Measurements from ENCODE around the gene KIRREL3.
"Not testable (repeated sequence)": the region's sequence is repeated elsewhere in the genome, so short reads cannot be mapped to it uniquely, and the experiment has no call there.

KIRREL3 gene

GRCh38 chr11:126996036-126996804 is 4.3 kb downstream of the KIRREL3 start:
- no peak for DNase-seq

GRCh38 chr11:126993599-126993998 is 7.0 kb downstream of the KIRREL3 start:
- DNase-seq = no peak

- no peak for DNase-seq
These were observed 7.8 kb downstream of the KIRREL3 start for GRCh38 chr11:126992804-126993111.

- DNase-seq = no peak
These were observed 8.3 kb downstream of the KIRREL3 start for GRCh38 chr11:126992065-126992803.

GRCh38 chr11:126991596-126991995 is 9.0 kb downstream of the KIRREL3 start:
- DNase-seq = no peak

GRCh38 chr11:126990716-126991480 is 9.7 kb downstream of the KIRREL3 start:
- no peak for DNase-seq

GRCh38 chr11:126989942-126990715 is 10.4 kb downstream of the KIRREL3 start:
- peak; percentile 79 to 80 for DNase-seq

GRCh38 chr11:126988655-126989054 is 11.9 kb downstream of the KIRREL3 start:
- DNase-seq = no peak

- DNase-seq = no peak
These were observed 18.9 kb downstream of the KIRREL3 start for GRCh38 chr11:126981635-126982034.

- DNase-seq = peak; percentile 94 to 99
These were observed 21.7 kb downstream of the KIRREL3 start for GRCh38 chr11:126978911-126979310.

GRCh38 chr11:126978165-126978564 is 22.4 kb downstream of the KIRREL3 start:
- DNase-seq = no peak

- DNase-seq = no peak
These were observed 27.5 kb downstream of the KIRREL3 start for GRCh38 chr11:126973051-126973450.

GRCh38 chr11:126971305-126971704 is 29.3 kb downstream of the KIRREL3 start:
- DNase-seq = no peak

- DNase-seq = peak in 1 of 2 experiments; percentile 29
These were observed 30.6 kb downstream of the KIRREL3 start for GRCh38 chr11:126969865-126970479.

- DNase-seq = no peak
These were observed 31.7 kb downstream of the KIRREL3 start for GRCh38 chr11:126968915-126969314.

GRCh38 chr11:126965331-126965730 is 35.2 kb downstream of the KIRREL3 start:
- no peak for DNase-seq

GRCh38 chr11:126963603-126964363 is 36.8 kb downstream of the KIRREL3 start:
- DNase-seq = no peak

- no peak for DNase-seq
These were observed 37.5 kb downstream of the KIRREL3 start for GRCh38 chr11:126963115-126963514.

GRCh38 chr11:126959700-126960099 is 40.9 kb downstream of the KIRREL3 start:
- DNase-seq = no peak

GRCh38 chr11:126956635-126957034 is 43.9 kb downstream of the KIRREL3 start:
- DNase-seq = no peak

- DNase-seq = not testable (repeated sequence)
These were observed 48.0 kb downstream of the KIRREL3 start for GRCh38 chr11:126952533-126952932.

- DNase-seq = no peak
These were observed 49.1 kb downstream of the KIRREL3 start for GRCh38 chr11:126951465-126951864.

Data from NCI-H2081 (cell line).